Ovary (tissue), 9 donors: ENCODE measurements around the gene ABHD17B. TPM values are rescaled to one million over a fixed set of nuclear protein-coding genes. Genes with fewer than 3 reads are reported as not detected.

Source experiments
- DNase-seq, 5 donors: peaks; one replicate each; pipeline ENCODE4 v3.0.0-alpha.2; 2019 to 2020
- H3K27ac ChIP-seq, 2 donors: fragments of 200-600 bp; one replicate each; pipeline versions ENCODE4 v1.5.1 to v1.8.0; 2019 to 2022
- H3K27me3 ChIP-seq: fragments of 200-600 bp; one replicate; pipeline ENCODE4 v1.8.0; 2022
- H3K36me3 ChIP-seq: fragments of 200-600 bp; sonication (generic); one replicate; pipeline ENCODE4 v1.5.1; 2019
- H3K4me1 ChIP-seq: one replicate; pipeline ENCODE4 v1.8.1; 2013; ENCODE audit warnings: mild to moderate bottlenecking, moderate library complexity; ENCODE audit not compliant: insufficient read depth
- H3K4me3 ChIP-seq: fragments of 200-600 bp; sonication (generic); one replicate; pipeline ENCODE4 v1.5.1; 2017
- H3K9me3 ChIP-seq, 2 donors: fragments of 200-600 bp in 1 of 2; sonication (generic) in 1 of 2; one replicate each; pipeline versions ENCODE4 v1.5.1 to v1.8.1; 2013 to 2019; ENCODE audit warnings: mild to moderate bottlenecking in 1 of 2, moderate library complexity in 1 of 2
- EP300 ChIP-seq: sonication (generic); formaldehyde crosslinking; IDR thresholded peaks from one replicate; pipeline ENCODE4 v1.6.1; 2017; ENCODE audit warnings: antibody characterized with exemption
- POLR2A ChIP-seq: fragments of 450-650 bp; IDR thresholded peaks from one replicate; pipeline ENCODE4 v1.6.1; 2017; ENCODE audit warnings: antibody characterized with exemption, mild to moderate bottlenecking, moderate library complexity
- WGBS, 3 donors: extraction: QIAGEN DNeasy Blood & Tissue Kit in 1 of 3; methylation state at CpG; one replicate each; pipeline versions ENCODE4 v1.1.5 to v1.1.7; 2013 to 2017; 5-methylcytosine and 5-hydroxymethylcytosine counted together
- intact Hi-C, 4 donors: fragments of 100-400 bp; cut with DNase I; formaldehyde crosslinking; loops; one replicate each; pipeline versions ENCODE4 v1.11.0 to v1.15.1; 2022 to 2023
- polyA plus RNA-seq, 2 donors: library from polyadenylated mRNA; stranded (reverse); fragments of 200-250 nt in 1 of 2; fragments of 350-450 nt in 1 of 2; fragmentation: Illumina TruSeq in 1 of 2; extraction: RNeasy Lipid Tissue Mini Kit (QIAGEN cat#74804) in 1 of 2; gene quantifications; one replicate each; pipeline ENCODE4 v1.2.3, GENCODE V29; 2013 to 2014
- total RNA-seq, 7 donors: library from RNA; depleted of rRNA in 2 of 7; stranded (reverse); fragments of >200 nt in 2 of 7; fragmentation: NEBNext Ultra II Directional in 3 of 7; extraction: Animal tissue kit (Norgen Biotek cat#: 25700) in 3 of 7; gene quantifications; one replicate each; pipeline versions ENCODE4 v1.1.0 to v1.2.4, GENCODE V29; 2016 to 2023
- TF ChIP-seq, protein P1 (sequence below), 3 donors: fragments of 450-650 bp in 2 of 3; fragments of 200-600 bp in 1 of 3; IDR thresholded peaks; one replicate each; pipeline versions ENCODE4 v1.5.1 to v1.8.0; 2016 to 2022; ENCODE audit warnings: antibody characterized with exemption in 3 of 3, mild to moderate bottlenecking in 1 of 3
- donor health status: DM: no; HTN: no; CAD: no; lungs with moderate emphysema.
- donor health status: DM: no; HTN: no; CAD: no.
- donor health status: Bipolar disorder and iron deficiency.
- donor health status: DM: yes; HTN: yes; CAD: no.
- donor health status: DM: no; HTN: no; CAD: no.
- donor health status: DM: yes; HTN: yes; CAD: no.

ABHD17B gene
- total and polyA plus RNA-seq, 9 donors = 9.8 to 17.8 (median 14.8) TPM

DNA sequence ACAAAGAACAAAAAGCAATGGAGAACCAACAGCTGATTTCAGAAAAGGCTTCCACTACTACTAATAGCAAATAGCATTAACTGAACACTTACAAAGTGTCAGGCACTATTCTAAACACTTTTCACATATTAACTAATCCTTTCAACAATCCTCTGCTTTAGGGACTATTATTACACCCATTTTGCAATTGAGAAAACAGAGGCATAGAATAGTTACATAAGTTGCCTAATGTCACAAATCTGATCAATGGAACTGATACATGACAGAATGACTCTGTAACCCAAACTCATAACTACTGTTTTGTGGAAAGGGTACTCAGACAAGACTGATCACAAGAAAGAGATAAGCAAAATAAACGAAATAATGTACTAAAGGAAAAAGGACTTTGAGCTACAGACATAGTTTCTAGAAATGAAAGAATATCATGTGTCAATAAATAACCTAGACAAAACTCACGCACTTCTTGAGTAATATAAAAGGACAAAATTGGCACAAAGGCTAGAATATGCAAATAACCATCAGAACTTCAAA lies 31.3 kb downstream of the ABHD17B start:
- TF ChIP-seq POLR2A (no peak), EP300 (no peak)
- TF ChIP-seq, protein P1, sequence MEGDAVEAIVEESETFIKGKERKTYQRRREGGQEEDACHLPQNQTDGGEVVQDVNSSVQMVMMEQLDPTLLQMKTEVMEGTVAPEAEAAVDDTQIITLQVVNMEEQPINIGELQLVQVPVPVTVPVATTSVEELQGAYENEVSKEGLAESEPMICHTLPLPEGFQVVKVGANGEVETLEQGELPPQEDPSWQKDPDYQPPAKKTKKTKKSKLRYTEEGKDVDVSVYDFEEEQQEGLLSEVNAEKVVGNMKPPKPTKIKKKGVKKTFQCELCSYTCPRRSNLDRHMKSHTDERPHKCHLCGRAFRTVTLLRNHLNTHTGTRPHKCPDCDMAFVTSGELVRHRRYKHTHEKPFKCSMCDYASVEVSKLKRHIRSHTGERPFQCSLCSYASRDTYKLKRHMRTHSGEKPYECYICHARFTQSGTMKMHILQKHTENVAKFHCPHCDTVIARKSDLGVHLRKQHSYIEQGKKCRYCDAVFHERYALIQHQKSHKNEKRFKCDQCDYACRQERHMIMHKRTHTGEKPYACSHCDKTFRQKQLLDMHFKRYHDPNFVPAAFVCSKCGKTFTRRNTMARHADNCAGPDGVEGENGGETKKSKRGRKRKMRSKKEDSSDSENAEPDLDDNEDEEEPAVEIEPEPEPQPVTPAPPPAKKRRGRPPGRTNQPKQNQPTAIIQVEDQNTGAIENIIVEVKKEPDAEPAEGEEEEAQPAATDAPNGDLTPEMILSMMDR (IDR thresholded peaks at IDR 0.05) = no peak
- Histone ChIP-seq H3K27me3 (no peaks in the 10 kb centered on the region), H3K27ac (no peak overlapping the region), H3K4me3 (no peak overlapping the region), H3K9me3 (no peaks in the 10 kb centered on the region), H3K4me1 (no peaks in the 10 kb centered on the region), H3K36me3 (no peaks in the 10 kb centered on the region)
- WGBS, 3 donors = 93 to 99% (median 99%) methylated on average over 2 of the region's 2 CpGs
- intact Hi-C loops = no loop called here
- no peak for DNase-seq

DNA sequence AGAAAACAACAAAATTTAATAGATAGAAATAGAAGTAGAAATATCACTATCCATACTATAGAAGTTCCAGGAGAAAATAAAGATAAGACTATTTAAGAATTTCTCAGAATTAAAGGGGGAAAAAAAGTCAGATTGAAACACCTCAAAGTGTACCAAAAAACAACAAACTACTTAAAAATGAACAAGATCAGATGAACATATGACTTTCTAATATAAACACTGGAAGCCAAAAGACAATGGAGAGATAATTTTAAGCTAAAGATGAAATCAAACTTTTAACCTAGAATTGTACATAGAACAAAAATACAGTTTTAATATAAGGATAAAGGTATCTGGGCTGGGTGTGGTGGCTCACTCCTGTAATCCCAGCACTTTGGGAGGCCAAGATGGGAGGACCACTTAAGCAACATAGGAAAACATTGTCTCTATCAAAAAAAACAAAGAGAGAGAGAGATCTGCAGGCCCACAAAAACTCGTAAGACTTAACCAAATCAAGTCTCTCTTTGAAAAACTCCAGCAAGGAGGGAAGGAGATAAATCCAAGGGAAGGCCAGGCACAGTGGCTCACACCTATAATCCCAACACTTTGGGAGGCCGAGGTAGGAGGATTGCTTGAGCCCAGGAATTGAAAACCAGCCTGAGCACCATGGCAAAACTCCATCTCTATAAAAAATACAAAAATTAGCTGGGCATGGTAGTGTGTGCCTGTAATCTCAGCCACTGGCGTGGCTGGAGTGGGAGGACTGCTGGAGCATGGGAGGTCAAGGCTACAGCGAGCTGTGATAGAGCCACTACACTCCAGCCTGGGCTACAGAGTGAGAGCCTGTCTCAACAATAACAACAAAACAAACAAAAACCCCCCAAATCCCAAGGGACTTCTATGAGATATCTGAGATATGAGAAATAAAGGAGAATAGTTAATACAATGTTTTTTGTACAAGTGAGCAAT lies 32.4 kb downstream of the ABHD17B start:
- Histone ChIP-seq H3K27me3 (no peaks in the 10 kb centered on the region), H3K27ac (no peak overlapping the region), H3K4me3 (no peak overlapping the region), H3K36me3 (no peaks in the 10 kb centered on the region), H3K9me3 (no peaks in the 10 kb centered on the region), H3K4me1 (no peaks in the 10 kb centered on the region)
- WGBS, 3 donors = 94 to 98% (median 97%) methylated on average over 4 of the region's 4 CpGs
- intact Hi-C loops = no loop called here
- no peak for DNase-seq
- TF ChIP-seq, protein P1 (IDR thresholded peaks at IDR 0.05) = no peak
- TF ChIP-seq EP300 (no peak), POLR2A (no peak)

DNA sequence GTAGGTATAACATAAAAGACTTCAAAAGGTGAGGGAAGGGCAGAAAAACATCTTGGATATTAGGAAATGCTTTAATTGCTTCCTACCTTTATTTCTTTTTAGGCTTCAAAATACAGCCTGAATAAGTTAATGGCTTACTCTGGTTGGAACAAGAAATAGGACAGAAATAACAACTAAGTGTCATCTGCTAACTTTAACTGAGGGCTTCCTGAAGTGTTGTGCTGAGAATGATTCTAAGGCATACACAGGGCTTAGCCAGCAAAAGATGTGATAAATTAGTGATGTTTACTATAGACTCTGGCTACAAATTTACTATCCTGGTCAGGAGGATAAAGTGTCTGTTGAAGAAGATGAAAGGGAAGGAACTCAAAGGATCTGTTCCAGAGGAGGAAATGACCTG lies 34.2 kb downstream of the ABHD17B start:
- no peak overlapping the region for H3K4me3 ChIP-seq
- intact Hi-C loops = loop anchor here in 1 of 4 donors (2.0 kb wide), 1 partner anchor 16 kb away; no protein-coding TSS in a partner anchor
- H3K27me3 ChIP-seq = no peaks in the 10 kb centered on the region
- H3K36me3 ChIP-seq = no peaks in the 10 kb centered on the region
- H3K9me3 ChIP-seq = no peaks in the 10 kb centered on the region
- TF ChIP-seq POLR2A = no peak
- TF ChIP-seq, protein P1 (IDR thresholded peaks at IDR 0.05) = no peak
- TF ChIP-seq EP300 = no peak
- H3K27ac ChIP-seq = no peak overlapping the region
- H3K4me1 ChIP-seq = no peaks in the 10 kb centered on the region
- DNase-seq = no peak

DNA sequence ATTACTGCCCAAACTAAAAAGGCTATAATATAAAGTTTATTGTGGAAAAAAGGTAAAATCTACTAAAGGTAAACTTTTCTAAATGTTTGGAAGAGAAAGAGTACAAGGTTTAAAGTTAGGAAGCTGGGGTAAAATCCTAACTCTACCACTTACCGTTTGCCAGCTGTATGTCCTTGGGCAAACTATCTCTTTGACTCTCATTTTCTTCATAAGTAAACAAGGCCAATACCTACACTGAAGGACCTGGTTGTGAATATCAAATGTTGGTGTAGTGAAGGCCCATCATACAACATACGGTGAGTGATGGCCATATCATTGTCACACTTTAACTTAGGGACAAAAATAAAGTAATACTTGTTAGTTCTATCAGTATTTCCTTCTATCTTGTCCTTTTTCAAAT lies 34.9 kb downstream of the ABHD17B start:
- WGBS, 3 donors = 86 to 94% (median 89%) methylated on average over 2 of the region's 2 CpGs
- Histone ChIP-seq H3K27ac (no peak overlapping the region), H3K4me1 (no peaks in the 10 kb centered on the region), H3K4me3 (no peak overlapping the region), H3K27me3 (no peaks in the 10 kb centered on the region), H3K9me3 (no peaks in the 10 kb centered on the region), H3K36me3 (no peaks in the 10 kb centered on the region)
- intact Hi-C loops = loop anchor here in 1 of 4 donors (2.0 kb wide), 1 partner anchor 17 kb away; no protein-coding TSS in a partner anchor
- TF ChIP-seq EP300 (no peak), POLR2A (no peak)
- TF ChIP-seq, protein P1 (IDR thresholded peaks at IDR 0.05) = no peak
- no peak for DNase-seq
